OCI-LY7 (cell line): ENCODE measurements around the gene CNTN4. TPM values are rescaled to one million over a fixed set of nuclear protein-coding genes. Genes with fewer than 3 reads are reported as not detected.

ENCODE experiments used
- BruUV-seq: library from RNA; stranded (reverse); fragments of 400-500 nt; replicated peaks from 2 replicates; lab custom pipeline; 2021; lab: Mats Ljungman, UMichigan
- CTCF ChIA-PET: fragments of 300-600 bp; sonication (Branson Sonifier 250); formaldehyde crosslinking; loops from one replicate; lab custom pipeline; 2022; ENCODE audit warnings: antibody characterized with exemption; ENCODE audit not compliant: unreplicated experiment; lab: Charles Lee
- POLR2A ChIA-PET: fragments of 300-600 bp; sonication (Branson Sonifier 250); formaldehyde crosslinking; loops from one replicate; lab custom pipeline; 2022; ENCODE audit warnings: antibody characterized with exemption; lab: Charles Lee
- DNase-seq: peaks from one replicate; pipeline ENCODE4 v3.0.0-alpha.2; 2015; ENCODE audit warnings: low spot score
- H2AFZ ChIP-seq: fragments of 200-600 bp; sonication (generic), shearing (Covaris generic); 2 replicates; pipeline ENCODE4 v1.6.1; 2014; ENCODE audit warnings: mild to moderate bottlenecking, antibody characterized with exemption, low read length, moderate library complexity
- H3K27ac ChIP-seq: fragments of 200-600 bp; sonication (generic); 2 replicates; pipeline ENCODE4 v1.5.1; 2014; ENCODE audit warnings: mixed run types, low read depth, mild to moderate bottlenecking, moderate library complexity, low read length, inconsistent platforms; ENCODE audit not compliant: poor library complexity, severe bottlenecking
- H3K36me3 ChIP-seq: fragments of 200-600 bp; sonication (generic); 2 replicates; pipeline ENCODE4 v1.6.1; 2014; ENCODE audit warnings: mild to moderate bottlenecking, antibody characterized with exemption, low read length, moderate library complexity, mixed read lengths; ENCODE audit not compliant: insufficient read depth
- H3K4me1 ChIP-seq: fragments of 200-600 bp; sonication (generic); 2 replicates; pipeline ENCODE4 v1.5.1; 2014; ENCODE audit warnings: mild to moderate bottlenecking, low read length; ENCODE audit not compliant: insufficient read depth, poor library complexity, severe bottlenecking
- H3K4me2 ChIP-seq: fragments of 200-600 bp; sonication (generic); 2 replicates; pipeline ENCODE4 v1.6.1; 2014; ENCODE audit warnings: mild to moderate bottlenecking, low read length
- H3K4me3 ChIP-seq: fragments of 200-600 bp; sonication (generic); 2 replicates; pipeline ENCODE4 v1.5.1; 2014; ENCODE audit warnings: mild to moderate bottlenecking, low read depth, low read length; ENCODE audit not compliant: poor library complexity, severe bottlenecking
- H3K79me2 ChIP-seq: fragments of 200-600 bp; sonication (generic); 2 replicates; pipeline ENCODE4 v1.6.1; 2016; ENCODE audit warnings: low read depth, mild to moderate bottlenecking, low read length, moderate library complexity, mixed read lengths; ENCODE audit not compliant: insufficient read depth
- H3K9me2 ChIP-seq: fragments of 200-600 bp; sonication (generic); 2 replicates; pipeline ENCODE4 v1.6.1; 2016; ENCODE audit warnings: mild to moderate bottlenecking, low read length, mixed read lengths; ENCODE audit not compliant: insufficient read depth
- H3K9me3 ChIP-seq: fragments of 200-600 bp; sonication (generic); 2 replicates; pipeline ENCODE4 v1.6.1; 2014; ENCODE audit warnings: mild to moderate bottlenecking, mixed run types, low read length, mixed read lengths
- H4K20me1 ChIP-seq: fragments of 200-600 bp; sonication (generic); 2 replicates; pipeline ENCODE4 v1.6.1; 2014; ENCODE audit warnings: mild to moderate bottlenecking, antibody characterized with exemption, low read length, moderate library complexity, mixed read lengths; ENCODE audit not compliant: insufficient read depth
- EZH2phosphoT487 ChIP-seq: fragments of 200-600 bp; sonication (generic); IDR thresholded peaks from 2 replicates; pipeline ENCODE4 v1.6.1; 2018; ENCODE audit warnings: low read depth, borderline replicate concordance, mild to moderate bottlenecking, mixed run types, antibody characterized with exemption, low read length, moderate library complexity, mixed read lengths
- intact Hi-C: fragments of 100-400 bp; cut with micrococcal nuclease; formaldehyde crosslinking; loops from one replicate; pipeline ENCODE4 v1.10.0; 2022; ENCODE audit not compliant: unreplicated experiment
- total RNA-seq, 2 experiments: library from RNA; depleted of rRNA in 1 of 2; stranded (reverse); fragments of >200 nt in 1 of 2; shearing (Covaris generic) in 1 of 2; gene quantifications; 2 replicates each; pipeline ENCODE4 v1.2.3, GENCODE V29; 2014 to 2022
- TF ChIP-seq, protein P1 (sequence below): fragments of 200-600 bp; sonication (generic); conservative IDR thresholded peaks from 2 replicates; pipeline ENCODE4 v1.5.1; 2014; ENCODE audit warnings: mild to moderate bottlenecking, antibody characterized with exemption, low read length, moderate library complexity, mixed read lengths

CNTN4 gene
- total RNA-seq, 2 experiments from 2014 or later = not detected

DNA sequence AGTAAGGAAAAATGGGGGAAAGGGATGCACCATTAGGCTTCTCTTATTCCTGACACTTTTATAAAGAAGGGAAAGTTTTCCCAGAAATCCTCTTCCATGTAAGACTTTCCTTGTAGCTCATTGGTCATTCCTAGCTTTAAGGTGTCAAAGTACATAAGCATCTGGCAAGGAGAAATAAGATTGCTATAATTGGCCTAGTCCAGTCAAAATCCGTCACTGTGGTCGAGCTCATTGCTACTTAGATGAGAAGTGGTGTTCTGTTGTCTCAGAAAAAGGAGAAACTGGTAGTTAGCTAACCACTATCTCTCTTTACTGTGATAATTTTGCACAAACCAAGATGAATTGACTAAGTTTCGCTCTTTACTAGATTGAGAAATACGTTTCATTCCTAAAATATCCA, 370.1 kb downstream of the CNTN4 start:
- Histone ChIP-seq H3K79me2 (no peaks in the 10 kb centered on the region), H3K4me3 (no peak overlapping the region), H2AFZ (no peak overlapping the region), H3K9me3 (no peaks in the 10 kb centered on the region), H3K9me2 (no peaks in the 10 kb centered on the region), H3K27ac (no peak overlapping the region), H3K36me3 (no peaks in the 10 kb centered on the region), H3K4me1 (no peaks in the 10 kb centered on the region), H4K20me1 (no peaks in the 10 kb centered on the region), H3K4me2 (no peak overlapping the region)
- ChIA-PET POLR2A (no interaction called here), CTCF (no interaction called here)
- no peak for DNase-seq
- BruUV-seq = no TSS peak
- intact Hi-C loops = no loop called here
- TF ChIP-seq EZH2phosphoT487 = no peak
- TF ChIP-seq, protein P1, sequence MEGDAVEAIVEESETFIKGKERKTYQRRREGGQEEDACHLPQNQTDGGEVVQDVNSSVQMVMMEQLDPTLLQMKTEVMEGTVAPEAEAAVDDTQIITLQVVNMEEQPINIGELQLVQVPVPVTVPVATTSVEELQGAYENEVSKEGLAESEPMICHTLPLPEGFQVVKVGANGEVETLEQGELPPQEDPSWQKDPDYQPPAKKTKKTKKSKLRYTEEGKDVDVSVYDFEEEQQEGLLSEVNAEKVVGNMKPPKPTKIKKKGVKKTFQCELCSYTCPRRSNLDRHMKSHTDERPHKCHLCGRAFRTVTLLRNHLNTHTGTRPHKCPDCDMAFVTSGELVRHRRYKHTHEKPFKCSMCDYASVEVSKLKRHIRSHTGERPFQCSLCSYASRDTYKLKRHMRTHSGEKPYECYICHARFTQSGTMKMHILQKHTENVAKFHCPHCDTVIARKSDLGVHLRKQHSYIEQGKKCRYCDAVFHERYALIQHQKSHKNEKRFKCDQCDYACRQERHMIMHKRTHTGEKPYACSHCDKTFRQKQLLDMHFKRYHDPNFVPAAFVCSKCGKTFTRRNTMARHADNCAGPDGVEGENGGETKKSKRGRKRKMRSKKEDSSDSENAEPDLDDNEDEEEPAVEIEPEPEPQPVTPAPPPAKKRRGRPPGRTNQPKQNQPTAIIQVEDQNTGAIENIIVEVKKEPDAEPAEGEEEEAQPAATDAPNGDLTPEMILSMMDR = no peak

DNA sequence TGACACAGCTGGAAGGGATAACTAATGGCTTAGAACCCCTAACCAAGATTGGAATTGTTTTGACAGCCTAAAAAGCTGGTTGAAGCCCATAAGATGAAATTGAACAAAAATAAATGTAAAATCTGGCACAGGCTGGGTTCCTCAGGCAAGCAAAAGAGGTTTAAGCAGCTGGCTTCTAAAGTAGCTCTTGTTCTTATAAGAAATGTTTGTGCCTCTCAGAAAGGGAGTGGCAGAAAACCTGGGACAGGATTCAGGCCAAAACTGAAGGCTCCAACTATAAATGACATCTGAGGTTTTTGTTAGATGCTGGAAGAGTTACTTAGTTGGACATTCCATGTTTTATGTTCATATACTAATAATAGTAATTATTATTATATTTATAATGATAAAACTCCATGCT, 378.3 kb downstream of the CNTN4 start:
- Histone ChIP-seq H3K9me2 (no peaks in the 10 kb centered on the region), H2AFZ (no peak overlapping the region), H3K79me2 (no peaks in the 10 kb centered on the region), H3K9me3 (no peaks in the 10 kb centered on the region), H4K20me1 (no peaks in the 10 kb centered on the region), H3K4me1 (no peaks in the 10 kb centered on the region), H3K36me3 (no peaks in the 10 kb centered on the region), H3K27ac (no peak overlapping the region), H3K4me3 (no peak overlapping the region), H3K4me2 (no peak overlapping the region)
- no TSS peak for BruUV-seq
- POLR2A ChIA-PET = interaction anchor here (0.6 to 1.0 kb wide), 3 partner anchors 456 to 1020 kb away, joined by 3 to 4 read pairs (median 3); no protein-coding TSS in a partner anchor
- no peak for TF ChIP-seq EZH2phosphoT487
- TF ChIP-seq, protein P1 = no peak
- intact Hi-C loops = no loop called here
- no peak for DNase-seq
- CTCF ChIA-PET = no interaction called here

DNA sequence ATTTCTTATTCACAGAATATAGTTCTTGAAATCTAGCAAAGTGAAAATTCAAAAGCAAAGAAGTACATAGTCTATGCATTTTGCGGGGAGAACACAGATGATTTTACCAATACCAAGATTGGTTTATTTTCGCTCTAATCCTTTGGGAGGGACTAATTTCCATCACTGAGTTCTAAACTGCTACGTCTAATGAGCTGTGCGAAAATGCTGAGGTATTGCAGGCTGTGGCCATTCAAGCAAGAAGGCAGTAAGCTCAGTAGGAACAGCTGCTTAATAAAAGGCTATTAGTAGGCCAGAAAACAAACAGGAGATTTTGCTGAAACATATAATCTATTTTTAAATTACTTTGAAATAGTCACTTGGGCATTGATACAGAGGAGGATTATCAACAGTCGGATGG, 379.0 kb downstream of the CNTN4 start:
- TF ChIP-seq, protein P1 = no peak
- TF ChIP-seq EZH2phosphoT487 = no peak
- no peak overlapping the region for H2AFZ ChIP-seq
- no peak overlapping the region for H3K4me2 ChIP-seq
- no peak for DNase-seq
- H3K36me3 ChIP-seq = no peaks in the 10 kb centered on the region
- BruUV-seq = no TSS peak
- ChIA-PET POLR2A (interaction anchor here (0.6 to 1.0 kb wide), 3 partner anchors 456 to 1021 kb away, joined by 3 to 4 read pairs (median 3); no protein-coding TSS in a partner anchor), CTCF (no interaction called here)
- H3K9me3 ChIP-seq = no peaks in the 10 kb centered on the region
- no peaks in the 10 kb centered on the region for H3K9me2 ChIP-seq
- H3K4me3 ChIP-seq = no peak overlapping the region
- no peaks in the 10 kb centered on the region for H4K20me1 ChIP-seq
- no peaks in the 10 kb centered on the region for H3K79me2 ChIP-seq
- intact Hi-C loops = no loop called here
- H3K4me1 ChIP-seq = no peaks in the 10 kb centered on the region
- H3K27ac ChIP-seq = no peak overlapping the region
